ENCODE data around the gene FBXW8. TPM values are rescaled to one million over a fixed set of nuclear protein-coding genes. Genes with fewer than 3 reads are reported as not detected.

FBXW8 gene
- total RNA-seq, 1 experiment from 2014 or later, result 15.6 TPM

- peak; percentile 60 for ATAC-seq
Observed at GRCh38 chr12:116955382-116956021, 44.8 kb downstream of the FBXW8 start.

GRCh38 chr12:116958402-116959197 lies 47.9 kb downstream of the FBXW8 start:
- Mint-ChIP-seq H3K36me3 (no peaks in the 10 kb centered on the region), H3K9me3 (no peaks in the 10 kb centered on the region), H3K27ac (no peak overlapping the region), H3K4me1 (peaks cover 6% of the 10 kb centered on the region; the same call in 1 of the 2 replicates), H3K27me3 (ENCODE audit: low read depth) (no peaks in the 10 kb centered on the region), H3K4me3 (no peak overlapping the region)
- DNase-seq (ENCODE audit: low spot score) (no peak), ATAC-seq (no peak)
- TF ChIP-seq ARID4B (CRISPR knock-in tag; IDR thresholded peaks at IDR 0.05; ENCODE audit: borderline replicate concordance) (no peak), MLX (CRISPR knock-in tag; IDR thresholded peaks at IDR 0.05) (no peak), ATF3 (CRISPR knock-in tag; conservative IDR thresholded peaks at IDR 0.05) (no peak)
- CTCF ChIA-PET, result interaction anchor here (0.8 kb wide), 1 partner anchor 255 kb away, joined by 3 read pairs; no protein-coding TSS in a partner anchor
- POLR2A ChIA-PET, result no interaction called here

More at GRCh38 chr12:116955382-116956021, 44.8 kb downstream of the FBXW8 start:
- DNase-seq (ENCODE audit: low spot score), result no peak
- Mint-ChIP-seq H3K27me3 (ENCODE audit: low read depth) (no peaks in the 10 kb centered on the region), H3K9me3 (no peaks in the 10 kb centered on the region), H3K27ac (0 out of 2 replicates have a peak overlapping the region, but pooled peaks have one; percentile 88), H3K36me3 (no peaks in the 10 kb centered on the region), H3K4me1 (peaks cover 3% of the 10 kb centered on the region; the same call in 1 of the 2 replicates), H3K4me3 (no peak overlapping the region)
- POLR2A ChIA-PET, result no interaction called here
- TF ChIP-seq ZNF512 (CRISPR knock-in tag; IDR thresholded peaks at IDR 0.05; ENCODE audit: borderline replicate concordance), result no peak
- CTCF ChIA-PET, result interaction anchor here (0.9 kb wide), 1 partner anchor 93 kb away, joined by 3 read pairs; no protein-coding TSS in a partner anchor

- CTCF ChIA-PET, result interaction anchor here (0.8 to 1.3 kb wide), 2 partner anchors 10 to 256 kb away, joined by 3 to 5 read pairs; no protein-coding TSS in a partner anchor
- Mint-ChIP-seq H3K9me3 (no peaks in the 10 kb centered on the region), H3K36me3 (no peaks in the 10 kb centered on the region), H3K27ac (no peak overlapping the region), H3K4me3 (no peak overlapping the region), H3K4me1 (peaks cover 6% of the 10 kb centered on the region; the same call in 1 of the 2 replicates), H3K27me3 (ENCODE audit: low read depth) (no peaks in the 10 kb centered on the region)
- TF ChIP-seq E2F4 (CRISPR knock-in tag; IDR thresholded peaks at IDR 0.05; ENCODE audit: borderline replicate concordance, low read depth), result no peak
- DNase-seq (ENCODE audit: low spot score) (no peak), ATAC-seq (no peak)
- POLR2A ChIA-PET, result no interaction called here
Observed at GRCh38 chr12:116959198-116959460, 48.4 kb downstream of the FBXW8 start.

Data from WTC11 (cell line).